ENCODE results near the gene PRKN.

The PRKN gene

GRCh38 chr6:162118706-162119105 is 608.9 kb downstream of the PRKN start:
- DNase-seq (ENCODE audit: low read depth): no peak

GRCh38 chr6:162116902-162117525 is 610.6 kb downstream of the PRKN start:
- no peak for DNase-seq (ENCODE audit: low read depth)

DNA sequence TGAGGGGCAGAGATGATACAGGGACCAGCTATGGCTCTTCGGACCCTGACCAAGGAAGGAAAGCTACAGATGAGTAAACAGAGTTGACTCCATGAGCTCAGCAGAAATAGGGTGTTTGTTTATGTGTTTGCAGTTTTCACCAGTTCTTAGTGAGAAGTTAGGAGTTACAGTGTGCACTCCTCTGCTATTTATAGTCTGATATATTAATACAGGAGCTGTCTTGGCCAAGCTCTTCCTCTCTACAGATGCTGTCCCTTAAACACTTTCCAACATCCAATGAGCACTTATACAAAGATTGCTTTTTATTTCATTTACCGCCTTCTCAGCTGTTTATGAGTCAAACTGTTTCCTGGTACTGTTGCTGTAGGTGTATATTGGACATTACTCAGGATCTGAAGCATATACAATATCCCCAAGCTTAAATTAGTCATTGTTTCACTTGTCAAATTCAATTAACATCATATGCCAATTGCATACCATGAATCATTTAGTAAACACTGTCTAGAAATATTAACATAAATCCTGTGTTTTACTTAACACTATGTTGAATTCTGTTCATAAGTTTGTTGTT is 618.0 kb downstream of the PRKN start:
- no peak for DNase-seq (ENCODE audit: low read depth)

GRCh38 chr6:162108041-162108440 is 619.5 kb downstream of the PRKN start:
- no peak for DNase-seq (ENCODE audit: low read depth)

- no peak for DNase-seq (ENCODE audit: low read depth)
Measured at GRCh38 chr6:162100096-162100495, 627.5 kb downstream of the PRKN start.

- no peak for DNase-seq (ENCODE audit: low read depth)
Measured at GRCh38 chr6:162099685-162100084, 627.9 kb downstream of the PRKN start.

- no peak for DNase-seq (ENCODE audit: low read depth)
Measured at GRCh38 chr6:162092816-162093502, 634.6 kb downstream of the PRKN start.

DNA sequence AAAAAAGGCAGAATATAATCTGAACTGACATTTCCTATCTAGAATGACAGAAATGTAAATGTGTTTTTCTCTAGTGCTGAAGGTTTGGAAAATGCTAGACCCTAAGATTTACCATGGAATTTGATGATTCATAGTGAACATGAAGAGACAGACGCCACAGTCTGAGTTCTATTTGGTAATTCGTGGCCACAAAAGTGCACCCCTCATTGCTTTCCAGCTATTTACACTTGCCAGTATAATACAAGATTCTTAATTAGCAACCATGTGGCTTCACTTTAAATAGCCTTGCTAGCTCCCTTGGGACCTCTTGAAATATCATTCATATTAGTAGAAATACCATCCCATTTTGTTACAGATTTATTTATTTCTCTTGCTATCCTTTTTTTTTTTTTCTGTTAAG is 636.8 kb downstream of the PRKN start:
- DNase-seq (ENCODE audit: low read depth): no peak

DNA sequence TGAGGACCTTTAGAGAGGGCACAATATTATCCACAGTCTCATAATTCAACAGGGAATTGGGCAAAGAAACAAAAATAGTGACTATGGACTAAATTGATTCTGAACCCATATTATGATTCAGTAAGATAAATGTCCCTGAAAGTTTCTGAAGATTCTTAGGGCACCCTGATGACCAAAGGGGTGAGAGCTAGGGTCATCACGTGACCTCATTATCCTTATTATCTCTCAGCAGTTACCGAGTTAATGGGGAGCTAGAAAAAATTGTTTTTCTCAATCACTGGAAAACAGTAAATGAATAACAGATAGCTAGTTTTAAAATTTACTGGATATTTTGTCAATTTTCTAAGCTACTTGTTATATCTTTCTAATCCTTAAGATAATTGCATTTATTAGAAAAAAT is 639.5 kb downstream of the PRKN start:
- DNase-seq (ENCODE audit: low read depth): no peak

- DNase-seq (ENCODE audit: low read depth): no peak
Measured at GRCh38 chr6:162085561-162085960, 642.0 kb downstream of the PRKN start.

DNA sequence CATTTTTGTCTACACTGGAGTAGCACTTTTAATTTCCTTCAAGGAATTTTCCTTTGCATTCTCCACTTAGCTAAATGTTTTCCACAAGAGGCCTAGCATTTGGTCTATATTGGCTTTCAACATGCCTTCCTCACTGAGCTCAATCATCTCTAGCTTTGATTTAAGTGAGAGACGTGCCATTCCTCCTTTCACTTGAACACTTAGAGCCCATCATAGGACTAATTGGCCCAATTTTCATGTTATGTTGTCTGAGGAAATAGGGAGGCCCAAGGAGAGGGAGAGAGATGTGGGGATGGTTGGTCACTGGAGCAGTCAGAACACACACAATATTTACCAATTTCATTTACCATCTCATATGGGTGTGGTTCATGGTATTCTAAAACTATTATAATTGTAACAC is 645.0 kb downstream of the PRKN start:
- DNase-seq (ENCODE audit: low read depth): no peak

DNA sequence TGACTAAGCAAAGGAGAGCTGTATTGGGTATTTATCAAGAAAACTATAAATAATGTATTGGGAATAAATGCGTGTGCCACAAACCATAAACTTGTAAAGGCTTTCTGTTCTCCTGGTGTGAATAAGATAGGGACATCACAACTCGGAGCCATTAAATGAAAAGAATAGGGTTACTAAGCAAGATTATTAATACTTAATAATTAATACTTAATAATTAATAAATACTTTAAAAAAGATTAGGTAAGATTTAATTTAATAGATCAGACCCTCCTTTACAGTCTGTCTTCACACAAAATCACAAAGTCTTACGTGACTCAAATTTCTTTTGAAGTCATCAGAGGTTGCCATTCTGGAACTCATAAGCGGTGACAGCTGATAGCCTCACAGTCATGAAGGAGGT is 648.9 kb downstream of the PRKN start:
- no peak for DNase-seq (ENCODE audit: low read depth)

- no peak for DNase-seq (ENCODE audit: low read depth)
Measured at GRCh38 chr6:162078126-162078525, 649.4 kb downstream of the PRKN start.

GRCh38 chr6:162076816-162077215 is 650.8 kb downstream of the PRKN start:
- DNase-seq (ENCODE audit: low read depth): no peak

DNA sequence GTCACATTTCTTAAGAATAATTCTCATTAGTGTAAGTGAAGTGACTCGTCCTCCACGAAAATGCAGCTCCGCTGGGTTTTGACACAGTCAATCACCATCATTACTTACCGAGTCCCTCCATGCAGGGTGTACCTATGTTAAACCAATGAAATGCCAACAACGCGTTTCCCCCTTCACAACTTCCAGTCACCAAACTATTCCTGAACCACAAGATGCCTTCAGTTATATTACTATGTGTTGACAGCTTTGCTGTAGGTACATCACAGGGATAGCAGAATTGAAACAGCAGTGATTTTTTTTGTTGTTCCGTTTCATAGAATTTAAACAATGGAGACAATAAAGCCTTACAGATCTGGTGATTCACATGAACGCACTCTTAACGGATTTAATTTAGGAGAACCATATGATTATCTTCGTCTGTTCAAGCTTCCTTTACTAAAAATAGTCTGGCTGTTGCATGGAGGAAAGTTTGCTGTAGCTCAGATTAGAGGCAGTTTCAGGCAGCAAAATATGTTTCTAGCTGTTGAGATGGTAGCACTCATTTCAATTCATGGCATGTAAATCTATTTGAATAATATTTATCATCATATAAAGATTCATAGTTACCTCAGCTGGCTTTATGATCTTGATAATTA is 652.8 kb downstream of the PRKN start:
- DNase-seq (ENCODE audit: low read depth): no peak

- DNase-seq (ENCODE audit: low read depth): no peak
Measured at GRCh38 chr6:162070639-162071038, 656.9 kb downstream of the PRKN start.

DNA sequence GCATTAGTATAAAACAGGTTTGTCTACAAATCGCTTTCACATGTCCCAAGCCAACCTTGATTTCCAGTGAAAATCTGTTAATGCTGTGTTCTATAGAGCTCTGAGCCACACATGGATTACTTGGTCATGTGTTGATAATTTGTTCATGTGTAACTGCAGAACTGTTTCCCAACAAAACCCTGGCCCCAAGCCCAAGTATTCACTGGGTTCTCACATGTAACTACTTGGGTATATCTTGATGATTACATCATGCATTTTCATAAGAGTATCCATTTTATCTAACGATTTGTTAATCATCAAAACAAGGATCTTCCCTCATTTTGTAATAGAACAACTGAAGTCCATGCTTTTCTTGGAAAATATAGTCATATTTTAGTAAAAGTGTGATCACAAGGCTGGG is 657.6 kb downstream of the PRKN start:
- no peak for DNase-seq (ENCODE audit: low read depth)

DNA sequence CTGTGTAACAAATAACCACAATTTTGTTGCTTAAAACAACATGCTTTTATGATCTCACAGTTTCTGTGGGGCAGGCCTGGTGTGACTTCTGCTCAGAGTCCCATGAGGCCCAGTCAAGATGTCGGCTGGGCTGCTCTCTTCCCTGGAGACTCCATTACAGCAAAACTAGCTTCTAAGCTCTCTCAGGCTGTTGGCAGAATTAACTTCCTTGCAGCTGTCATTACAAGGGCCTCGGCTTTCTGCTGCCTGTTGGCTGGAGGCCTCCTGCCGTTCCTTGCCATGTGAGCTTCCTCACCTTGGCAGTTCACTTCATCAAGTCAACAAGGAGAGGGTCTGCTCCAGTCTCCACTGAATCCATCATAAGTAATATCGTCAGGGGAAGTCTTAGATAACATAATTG is 659.2 kb downstream of the PRKN start:
- no peak for DNase-seq (ENCODE audit: low read depth)

GRCh38 chr6:162063666-162064065 is 663.9 kb downstream of the PRKN start:
- DNase-seq (ENCODE audit: low read depth): no peak

- no peak for DNase-seq (ENCODE audit: low read depth)
Measured at GRCh38 chr6:162058281-162058875, 669.2 kb downstream of the PRKN start.

DNA sequence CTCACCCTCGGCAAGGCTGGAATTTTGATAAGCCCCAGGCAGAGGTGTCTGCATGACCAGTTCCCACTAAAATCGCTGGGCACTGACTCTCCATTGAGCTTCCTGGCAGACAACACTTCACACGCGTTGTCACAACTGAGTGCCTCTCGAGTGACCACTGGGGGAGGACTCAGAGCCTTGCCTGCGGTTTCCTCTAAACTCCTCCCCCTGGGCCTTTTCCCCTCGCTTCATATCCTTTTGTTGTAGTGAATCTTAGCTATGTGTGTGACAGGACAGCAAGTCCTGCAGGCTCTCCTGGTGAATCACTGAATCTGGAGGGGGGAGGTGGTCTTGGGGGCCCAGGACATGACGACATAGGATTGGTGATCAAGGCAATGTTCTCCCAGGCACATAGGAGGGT is 670.8 kb downstream of the PRKN start:
- DNase-seq (ENCODE audit: low read depth): no peak

- no peak for DNase-seq (ENCODE audit: low read depth)
Measured at GRCh38 chr6:162056061-162056460, 671.5 kb downstream of the PRKN start.

DNA sequence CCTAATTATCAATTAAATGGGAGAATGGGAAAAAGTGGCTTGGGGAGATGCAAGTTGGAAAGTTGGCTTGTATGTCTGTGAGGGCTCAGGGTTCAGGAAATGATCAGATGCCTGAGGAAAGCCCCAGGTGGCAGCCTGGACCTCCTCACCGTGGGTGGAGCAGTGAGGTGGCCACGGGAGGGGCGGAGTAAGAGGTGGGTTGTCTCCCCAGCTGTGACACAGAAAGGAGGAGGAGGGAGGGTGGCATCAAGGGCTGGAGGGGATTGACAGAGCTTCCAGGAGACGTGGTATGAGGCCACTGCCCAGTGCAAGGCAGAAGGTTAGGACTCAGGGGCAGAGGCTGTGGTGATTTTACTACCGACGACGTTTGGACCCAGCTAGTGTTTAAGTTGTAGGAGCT is 672.2 kb downstream of the PRKN start:
- no peak for DNase-seq (ENCODE audit: low read depth)
